Measurements from ENCODE around the gene PHYHIPL.
A peak's percentile ranks its signal among the peaks of the same experiment; 100 is the strongest.

The PHYHIPL gene

GRCh38 chr10:59257224-59257623, 80.8 kb downstream of the PHYHIPL start:
- no peak for DNase-seq (ENCODE audit: low spot score)

DNA sequence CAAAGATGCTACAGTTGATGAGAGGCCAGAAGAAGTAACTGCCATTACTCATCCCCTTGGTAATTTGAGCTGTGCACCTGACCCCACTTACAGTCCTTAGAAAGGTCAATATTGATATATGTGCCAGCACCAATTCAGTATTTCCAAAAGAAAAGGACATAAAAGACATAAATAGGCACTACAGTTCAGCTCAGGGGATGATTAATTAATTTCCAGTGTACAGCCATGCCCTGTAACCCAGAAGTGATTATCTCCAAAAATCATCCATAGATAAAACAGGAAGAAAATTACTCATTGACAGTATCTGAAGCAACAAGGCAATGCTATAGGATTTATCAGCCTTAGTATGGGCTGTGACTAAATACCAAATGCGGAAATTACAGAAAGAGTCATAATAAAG, 82.4 kb downstream of the PHYHIPL start:
- DNase-seq (ENCODE audit: low spot score), result no peak

GRCh38 chr10:59265141-59265540, 88.7 kb downstream of the PHYHIPL start:
- no peak for DNase-seq (ENCODE audit: low spot score)

DNA sequence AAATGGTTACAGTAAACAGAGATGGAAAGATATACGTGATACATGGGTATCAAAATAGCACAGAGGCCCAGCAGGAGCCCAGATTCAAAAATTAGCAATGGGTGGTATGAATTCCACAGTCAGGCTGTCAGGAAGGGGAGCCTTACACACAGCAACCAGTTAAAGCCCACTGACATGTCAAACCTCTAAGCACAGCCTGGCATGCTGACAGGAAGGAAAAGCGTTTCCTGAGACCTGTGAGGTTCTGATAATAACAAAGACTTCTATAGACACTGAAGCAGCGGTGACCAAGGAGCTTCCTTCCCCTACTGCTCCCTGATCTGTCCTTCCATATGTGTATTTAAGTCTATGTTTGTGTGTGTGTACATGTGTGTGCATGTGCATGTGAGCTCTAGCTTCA, 89.9 kb downstream of the PHYHIPL start:
- no peak for DNase-seq (ENCODE audit: low spot score)

DNA sequence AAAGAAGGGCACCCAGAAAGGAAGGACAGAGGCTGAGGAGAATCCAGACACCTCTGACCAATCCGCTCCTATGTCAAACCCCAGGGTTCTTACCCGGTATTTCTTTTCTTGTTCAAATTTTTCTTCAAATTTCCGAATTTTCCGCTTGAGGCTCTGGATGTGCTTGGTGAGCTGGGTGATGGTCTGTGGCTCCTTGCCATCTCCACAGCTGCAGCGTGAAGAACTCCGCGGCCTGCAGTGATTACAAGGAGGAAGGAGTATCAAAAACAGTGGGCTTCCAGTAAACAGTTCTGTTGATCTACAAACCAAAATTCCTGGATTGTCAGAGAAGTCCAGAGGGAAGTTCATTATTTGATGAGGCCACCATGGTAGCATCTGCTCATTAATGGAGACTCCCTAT, 92.0 kb downstream of the PHYHIPL start:
- DNase-seq (ENCODE audit: low spot score), result no peak

GRCh38 chr10:59269651-59270050, 93.2 kb downstream of the PHYHIPL start:
- DNase-seq (ENCODE audit: low spot score), result no peak

DNA sequence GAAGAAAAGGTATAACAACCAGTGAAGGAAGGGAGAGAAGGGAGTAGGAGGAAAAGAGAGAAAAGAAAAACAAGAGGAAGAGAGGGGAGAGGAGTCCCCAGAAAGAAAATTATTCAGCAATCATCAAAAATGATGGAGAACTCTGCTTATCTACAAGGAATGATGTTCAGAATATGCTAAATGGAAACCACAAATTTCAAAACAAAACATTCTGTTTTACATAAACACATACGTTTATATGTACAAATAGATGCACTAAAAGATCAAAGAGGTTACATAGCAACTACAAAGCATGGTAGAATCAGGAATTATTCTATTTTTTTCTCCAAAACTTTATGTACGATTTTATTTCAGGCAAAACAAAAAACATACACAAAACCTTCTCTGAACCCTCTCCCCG, 94.0 kb downstream of the PHYHIPL start:
- DNase-seq (ENCODE audit: low spot score), result no peak

DNA sequence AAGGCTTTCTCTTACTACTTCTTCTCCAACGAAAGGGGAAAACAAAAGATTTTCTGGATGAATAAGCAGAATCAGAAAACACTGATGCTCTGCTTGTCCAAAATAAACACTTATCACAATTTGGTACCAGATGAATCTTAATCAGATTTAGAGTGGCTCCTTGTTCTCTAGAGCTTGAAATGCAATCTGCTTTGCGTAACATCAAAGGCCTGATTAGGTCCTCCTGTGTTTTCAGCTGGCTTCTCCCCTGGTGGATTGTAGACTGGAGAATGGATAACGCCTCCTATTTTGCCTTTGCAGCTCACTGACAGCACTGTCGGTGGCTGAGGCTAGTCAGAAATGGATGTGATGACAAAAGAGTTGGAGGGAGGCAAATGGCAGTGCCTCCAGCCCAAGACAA, 94.7 kb downstream of the PHYHIPL start:
- DNase-seq (ENCODE audit: low spot score), result no peak

DNA sequence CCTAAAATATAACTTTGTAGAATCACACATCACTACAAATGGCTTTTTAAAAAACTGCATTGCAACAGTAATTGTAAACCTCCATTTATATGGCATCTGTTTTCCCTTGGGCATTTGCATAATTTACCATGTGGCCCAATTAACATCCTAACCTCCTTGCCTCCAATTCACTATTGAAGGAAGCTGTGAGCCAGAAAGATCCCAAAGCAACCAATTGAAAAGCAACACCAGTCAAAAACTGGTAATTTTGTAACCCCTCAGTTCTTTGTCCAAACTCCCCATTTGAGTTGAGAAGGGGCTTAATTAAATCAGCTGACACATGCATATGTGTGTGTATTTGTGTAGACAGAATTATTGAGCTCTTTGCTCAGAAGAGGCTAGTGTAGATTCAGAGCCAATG, 95.6 kb downstream of the PHYHIPL start:
- no peak for DNase-seq (ENCODE audit: low spot score)

DNA sequence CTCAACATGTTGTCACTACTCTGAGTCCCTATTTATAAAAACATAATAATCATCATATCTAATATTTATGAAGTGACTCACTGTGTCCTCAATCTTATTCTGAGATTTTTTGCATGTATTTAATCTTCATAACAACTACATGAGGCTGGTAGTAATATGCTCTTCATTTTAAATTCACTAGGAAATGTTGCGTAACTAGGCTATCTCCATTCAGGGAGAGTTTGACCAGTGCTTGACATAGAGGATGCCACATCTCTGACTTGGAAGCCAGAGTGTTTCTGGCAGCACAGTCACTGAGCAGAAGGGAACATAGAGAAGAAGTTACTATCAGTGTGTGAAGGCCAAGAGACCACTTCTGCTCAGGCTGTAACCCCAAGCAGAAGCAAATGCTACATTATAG, 97.0 kb downstream of the PHYHIPL start:
- DNase-seq (ENCODE audit: low spot score), result no peak

- DNase-seq (ENCODE audit: low spot score), result no peak
Observed at GRCh38 chr10:59276133-59276532, 99.7 kb downstream of the PHYHIPL start.

DNA sequence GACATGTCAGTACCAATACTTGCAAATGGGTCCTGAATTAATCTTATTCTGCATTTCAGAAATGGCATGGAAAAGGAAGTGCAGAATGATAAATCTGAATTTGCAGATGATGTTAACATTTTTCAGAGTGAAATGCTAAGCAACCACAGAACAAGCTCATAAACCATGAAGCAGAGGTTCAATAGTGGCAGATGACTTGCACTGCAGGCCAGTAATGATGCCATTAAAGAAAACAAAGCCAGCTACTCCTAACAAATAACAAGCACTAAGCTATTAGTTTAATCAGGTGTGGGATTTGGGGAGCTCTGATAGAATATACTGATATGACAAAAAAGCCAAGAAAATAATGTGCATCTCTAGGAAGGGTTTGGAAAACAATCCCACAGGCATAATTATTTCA, 100.5 kb downstream of the PHYHIPL start:
- DNase-seq (ENCODE audit: low spot score), result no peak

GRCh38 chr10:59279476-59279875, 103.0 kb downstream of the PHYHIPL start:
- no peak for DNase-seq (ENCODE audit: low spot score)

GRCh38 chr10:59279991-59280505, 103.6 kb downstream of the PHYHIPL start:
- no peak for DNase-seq (ENCODE audit: low spot score)

DNA sequence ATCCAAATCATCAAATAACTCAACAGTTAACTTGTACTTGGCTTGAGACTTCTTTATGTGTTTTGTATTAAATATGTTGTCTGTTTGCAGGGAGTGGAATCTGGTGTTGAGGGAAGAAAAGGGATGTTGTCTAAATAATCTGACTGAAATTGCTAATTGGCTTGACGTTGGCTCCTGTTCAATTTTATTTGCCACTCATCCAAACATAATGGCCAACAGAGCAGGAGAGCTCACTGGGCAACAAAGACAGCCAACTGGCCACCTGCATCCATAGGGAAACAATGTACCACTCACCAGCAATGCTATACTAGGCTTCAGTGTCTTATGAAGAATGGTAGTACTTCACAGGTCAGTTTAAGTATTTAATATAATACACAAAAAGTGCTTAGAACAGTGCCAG, 105.4 kb downstream of the PHYHIPL start:
- DNase-seq (ENCODE audit: low spot score), result peak; percentile 75

GRCh38 chr10:59283456-59284091, 107.1 kb downstream of the PHYHIPL start:
- peak; percentile 62 for DNase-seq (ENCODE audit: low spot score)

GRCh38 chr10:59284118-59284975, 107.9 kb downstream of the PHYHIPL start:
- DNase-seq (ENCODE audit: low spot score), result no peak

DNA sequence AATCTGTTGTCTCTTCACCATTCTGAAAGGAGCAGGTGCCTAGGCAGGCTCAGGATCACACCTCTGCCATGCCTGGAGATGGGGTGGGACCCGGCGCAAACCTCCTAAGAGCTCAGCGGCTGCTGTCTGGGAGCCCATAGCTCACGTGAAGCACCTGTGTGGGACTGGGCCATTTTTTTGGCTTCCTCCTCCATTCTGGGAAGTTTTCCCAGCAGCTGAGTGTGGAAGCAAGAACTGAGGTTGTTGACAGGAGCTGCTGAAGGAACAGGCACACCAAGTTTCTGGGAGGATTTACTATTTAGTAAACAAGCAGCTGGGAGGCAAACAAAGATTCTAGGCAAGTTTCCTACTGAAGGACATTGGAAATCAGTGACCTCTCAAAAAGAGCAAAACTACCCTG, 108.6 kb downstream of the PHYHIPL start:
- DNase-seq (ENCODE audit: low spot score), result no peak

DNA sequence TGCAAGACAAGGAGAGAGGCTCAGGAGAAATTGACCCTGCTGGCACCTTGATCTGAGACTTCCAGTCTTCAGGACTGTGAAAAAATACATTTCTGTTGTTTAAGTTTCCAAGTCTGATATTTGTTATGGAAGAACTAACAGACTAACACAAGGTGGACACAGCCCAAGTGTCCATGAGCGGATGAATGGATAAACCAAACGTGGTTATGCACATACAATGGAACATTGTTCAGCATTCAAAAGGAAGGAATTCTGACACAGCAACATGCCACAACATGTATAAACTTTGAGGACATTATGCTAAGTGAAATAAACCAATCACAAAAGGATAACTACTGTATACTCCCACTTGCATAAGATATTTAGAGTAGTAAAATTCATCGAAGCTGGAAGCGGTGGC, 109.4 kb downstream of the PHYHIPL start:
- DNase-seq (ENCODE audit: low spot score), result no peak

GRCh38 chr10:59287587-59288255, 111.3 kb downstream of the PHYHIPL start:
- DNase-seq (ENCODE audit: low spot score), result peak; percentile 87

GRCh38 chr10:59289853-59290252, 113.4 kb downstream of the PHYHIPL start:
- DNase-seq (ENCODE audit: low spot score), result no peak

GRCh38 chr10:59290448-59290847, 114.0 kb downstream of the PHYHIPL start:
- no peak for DNase-seq (ENCODE audit: low spot score)

All from Ammon's horn (tissue), 1 donor.